ENCODE results near the gene NEK4.

Gene NEK4

DNA sequence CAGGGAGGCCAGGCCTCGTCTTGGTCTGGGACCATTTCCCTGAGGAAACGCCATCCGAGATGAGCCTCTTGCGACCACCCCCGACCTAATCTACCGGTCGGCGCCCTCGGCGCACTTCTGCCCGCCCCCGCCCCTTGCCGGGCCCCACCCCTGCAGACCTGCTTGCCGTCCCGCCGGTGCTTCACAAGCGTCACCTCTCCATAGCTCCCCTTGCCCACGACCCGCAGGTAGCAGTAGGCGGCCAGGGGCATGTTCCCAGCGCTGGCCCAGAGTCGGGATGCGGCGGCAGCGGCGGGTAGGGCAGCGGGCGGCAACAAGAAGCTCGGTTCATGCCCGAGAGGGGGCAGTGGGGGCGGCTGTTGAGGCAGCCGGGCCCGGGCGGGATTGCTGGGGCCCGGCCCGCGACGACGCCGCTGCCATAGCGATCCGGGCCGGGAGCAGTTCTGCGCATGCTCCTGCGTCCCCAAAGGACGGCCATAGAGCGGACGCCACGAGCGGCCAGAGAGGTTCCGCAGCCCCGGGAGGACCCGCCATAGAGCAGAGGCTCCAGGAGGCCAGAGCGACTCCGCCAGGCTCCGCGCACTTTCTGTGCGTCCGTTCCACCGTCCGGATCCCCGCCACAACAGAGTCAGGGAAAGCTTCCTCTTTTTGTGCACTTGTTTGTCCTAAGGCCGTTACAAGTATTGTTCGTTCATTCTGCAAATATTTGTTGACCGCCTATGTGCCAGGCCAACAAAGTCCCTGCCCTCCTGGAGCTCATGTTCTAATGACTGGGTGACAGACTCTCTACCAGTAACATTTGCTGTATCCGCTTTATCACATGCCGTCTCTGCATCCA is at the start of gene NEK4:
Gene NEK4, minus strand, starts transcription at position 445 of the 838 bp plus-strand sequence. Its CDS starts 194 bp downstream, at position 251.
- intact Hi-C loops (cut with DNase I), result no loop called here
- DNase-seq, result peak; percentile 86 to 98 (median 95)

DNA sequence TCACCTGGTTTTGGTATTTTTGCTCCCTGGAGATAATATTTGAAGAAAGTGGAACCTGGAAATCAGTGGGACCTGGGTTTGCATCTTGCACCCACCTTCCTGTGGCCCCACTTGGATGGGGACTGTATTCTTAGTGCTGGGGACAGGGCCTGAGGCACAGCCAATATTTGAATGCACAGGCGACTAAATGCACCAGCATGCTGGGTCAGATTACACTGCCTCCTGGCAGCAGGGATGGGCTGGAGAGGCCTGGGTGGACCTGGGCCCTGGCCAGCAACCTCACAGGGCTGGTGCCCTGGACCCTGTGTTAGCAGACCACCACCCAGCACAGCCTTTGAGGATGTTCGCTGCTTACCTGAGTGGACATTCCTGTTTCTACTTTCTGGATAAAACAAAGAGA is 49.2 kb upstream of the NEK4 start:
- intact Hi-C loops (cut with DNase I), result no loop called here
- DNase-seq, result no peak

DNA sequence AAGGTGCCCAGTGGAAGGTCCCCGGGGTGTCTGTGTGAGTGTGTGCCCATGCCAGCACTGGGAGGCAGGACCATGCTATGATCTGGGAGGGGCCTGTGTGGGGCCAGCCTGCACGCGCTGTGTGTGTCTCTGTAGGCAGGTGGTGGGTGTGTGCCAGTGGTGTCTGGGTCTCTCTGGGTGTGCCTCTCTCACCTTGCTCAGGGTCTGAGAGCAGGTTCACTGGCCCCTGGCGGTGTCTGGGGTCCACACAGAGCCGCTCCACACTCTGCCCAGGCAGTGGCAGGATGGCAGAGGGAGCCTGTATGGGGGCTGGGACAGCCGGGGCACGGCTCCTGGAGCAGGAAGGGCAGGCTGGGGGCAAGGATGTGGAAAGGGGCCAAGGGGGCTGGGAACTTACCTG is 47.1 kb upstream of the NEK4 start:
- intact Hi-C loops (cut with DNase I), result no loop called here
- no peak for DNase-seq

DNA sequence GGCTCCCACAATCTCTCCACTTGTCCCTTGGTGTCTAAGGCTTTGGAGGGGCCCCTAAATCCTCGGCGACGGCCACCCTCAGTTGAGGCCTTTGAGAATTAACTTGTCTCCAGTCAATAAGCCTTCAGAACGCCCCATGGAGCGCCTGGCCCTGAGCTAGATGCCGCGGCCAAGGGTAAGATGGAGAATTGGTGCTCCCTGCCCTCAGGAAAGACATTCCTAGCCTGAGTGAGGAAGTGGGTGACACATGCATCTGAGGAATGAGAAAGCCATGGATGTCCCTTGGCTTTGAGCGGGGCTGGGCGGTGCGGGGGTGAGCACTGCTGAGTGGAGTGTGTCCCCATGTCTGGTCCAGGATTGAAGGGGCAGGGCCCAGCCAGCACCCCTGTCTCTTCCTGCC is 46.5 kb upstream of the NEK4 start:
- DNase-seq, result no peak
- intact Hi-C loops (cut with DNase I), result no loop called here

DNA sequence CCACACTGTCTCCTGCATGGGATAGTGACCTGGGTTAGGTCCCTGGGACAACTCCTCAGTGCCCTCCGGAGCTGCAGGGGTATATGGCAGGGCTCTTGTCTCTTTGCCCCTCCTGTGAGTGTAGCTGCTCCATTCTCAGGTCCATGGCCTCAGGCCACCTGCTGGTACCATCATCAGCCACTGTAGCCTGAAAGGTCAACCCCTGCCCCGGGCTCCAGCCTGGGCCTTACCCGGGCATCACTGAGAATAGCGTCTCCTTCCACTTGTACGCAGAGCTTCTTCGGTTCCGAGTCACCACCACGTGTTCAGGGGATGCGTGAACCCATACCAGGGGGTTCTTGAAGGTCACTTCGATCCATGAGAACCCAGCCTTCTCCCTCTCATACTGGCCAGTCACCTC is 45.9 kb upstream of the NEK4 start:
- DNase-seq, result no peak
- intact Hi-C loops (cut with DNase I), result no loop called here

DNA sequence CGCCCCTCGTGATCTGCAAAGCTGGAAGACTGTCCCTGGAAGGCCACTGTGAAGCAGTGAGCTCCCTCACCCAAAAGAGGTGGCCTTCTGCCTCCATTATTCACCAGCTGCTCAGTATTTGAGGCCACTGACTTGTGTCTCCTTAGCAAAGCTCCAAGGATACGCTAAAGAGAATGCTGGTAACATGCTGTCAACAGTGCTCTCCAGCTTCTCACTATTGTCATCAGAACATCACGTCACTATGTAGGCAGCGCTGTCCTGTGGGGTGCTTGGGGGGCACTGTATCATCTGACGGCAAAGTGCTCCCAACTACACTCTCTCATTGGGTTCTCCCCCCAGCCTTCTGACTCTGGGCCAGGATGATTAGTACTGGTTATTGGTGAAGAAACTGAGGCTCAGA is 45.5 kb upstream of the NEK4 start:
- DNase-seq, result no peak
- intact Hi-C loops (cut with DNase I), result no loop called here

DNA sequence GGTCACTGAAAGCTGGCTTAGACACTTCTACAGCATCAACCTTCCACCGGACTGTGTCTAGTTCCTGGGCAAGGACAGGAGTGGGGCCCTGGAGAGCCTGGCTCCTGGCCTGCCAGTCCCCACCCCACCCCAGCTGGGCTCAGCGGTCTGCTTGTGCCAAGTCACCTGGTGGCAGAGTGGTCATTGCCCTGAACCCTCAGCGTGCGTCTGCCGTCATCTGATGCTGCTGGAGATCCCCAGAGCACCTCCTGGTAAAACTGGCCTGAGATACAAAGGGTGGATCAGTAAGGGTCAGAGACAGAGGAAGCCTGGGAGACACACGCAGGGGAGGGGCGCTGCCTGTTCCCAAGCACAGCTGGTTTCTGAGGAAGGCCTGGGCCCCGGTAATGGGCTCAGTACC is 43.1 kb upstream of the NEK4 start:
- DNase-seq, result no peak

DNA sequence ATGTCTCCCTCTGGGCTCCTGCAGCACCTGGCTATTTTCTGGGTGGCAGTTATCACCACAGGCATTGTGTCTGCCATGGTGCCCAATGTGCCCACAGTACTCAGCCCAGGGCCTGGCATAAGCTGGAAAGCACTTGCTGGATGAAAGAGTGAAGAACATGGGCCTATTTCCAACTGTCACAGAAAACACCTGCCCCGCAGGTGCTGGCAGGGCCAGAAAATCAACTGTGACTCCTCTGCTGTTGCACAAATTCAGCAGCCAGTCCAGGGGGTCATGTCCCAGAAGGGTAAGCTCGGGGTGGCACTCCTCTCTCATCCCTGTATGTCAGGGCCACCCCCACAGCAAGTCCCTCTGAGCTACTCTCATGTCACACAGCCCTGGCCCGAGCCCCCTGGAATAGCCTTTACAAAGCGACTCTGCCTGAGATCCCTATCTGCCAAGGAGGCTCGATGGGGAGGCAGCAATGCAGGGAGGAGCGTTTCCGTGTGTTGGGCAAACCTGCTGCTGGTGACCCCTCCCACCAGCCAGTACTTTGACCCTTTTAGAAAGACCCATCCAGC is 40.8 kb upstream of the NEK4 start:
- intact Hi-C loops (cut with DNase I), result no loop called here
- no peak for DNase-seq

More for the DNA sequence above, 43.1 kb upstream of the NEK4 start:
- intact Hi-C loops (cut with DNase I), result no loop called here

DNA sequence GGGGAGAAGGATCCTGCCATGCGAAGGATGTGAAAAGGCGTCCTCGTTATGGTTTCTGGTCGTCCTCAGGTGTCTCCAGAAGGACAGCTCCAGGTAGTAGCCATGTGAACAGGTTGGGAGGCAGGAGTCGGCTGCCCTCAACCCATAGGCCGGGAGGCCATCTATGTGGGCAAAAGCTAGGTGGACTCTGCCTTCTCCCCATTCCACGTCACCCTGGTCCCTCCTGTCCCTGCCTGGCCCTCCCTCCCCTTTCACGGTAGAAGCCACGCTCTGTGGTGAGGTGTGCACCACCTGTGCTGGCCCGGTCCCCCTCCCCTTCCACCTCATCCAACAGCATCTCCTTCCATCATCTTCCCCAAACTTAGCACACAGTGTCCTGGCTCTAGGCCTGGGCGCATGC is 40.2 kb upstream of the NEK4 start:
- no peak for DNase-seq
- intact Hi-C loops (cut with DNase I), result no loop called here

DNA sequence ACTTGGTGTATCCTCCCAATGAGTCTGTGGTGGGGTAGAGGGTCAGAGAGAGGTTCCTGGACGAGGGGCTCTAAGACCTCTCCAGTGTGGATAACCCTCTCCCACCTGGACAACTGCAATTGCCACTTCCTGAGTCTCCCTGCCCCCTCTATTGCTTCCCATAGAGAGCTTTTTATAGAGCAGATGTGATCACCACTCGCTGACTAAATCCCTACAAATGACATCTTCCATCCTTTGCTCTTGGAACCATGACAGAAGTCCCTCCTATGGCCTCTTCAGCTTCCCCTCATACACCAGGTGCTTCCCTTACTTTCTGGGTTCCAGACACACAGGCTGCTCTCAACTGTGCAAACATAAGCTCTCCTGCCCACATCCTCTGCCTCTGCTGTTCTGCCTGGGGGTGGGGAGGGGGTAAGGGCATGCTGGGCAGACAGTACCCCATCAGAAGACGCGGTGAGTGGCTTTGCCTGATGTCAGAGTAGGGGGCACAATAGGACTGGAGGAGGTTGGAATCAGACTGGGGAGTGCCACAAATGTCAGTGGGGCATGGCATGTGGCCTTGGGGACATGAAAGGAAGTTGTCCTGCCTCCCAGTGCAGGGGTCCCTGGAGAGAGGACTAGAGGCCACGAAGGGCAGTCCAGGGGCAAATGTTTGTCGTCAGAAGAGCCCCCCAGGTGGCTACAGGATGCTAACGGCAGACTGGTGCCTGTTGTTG is 39.1 kb upstream of the NEK4 start:
- intact Hi-C loops (cut with DNase I), result no loop called here
- DNase-seq, result no peak

DNA sequence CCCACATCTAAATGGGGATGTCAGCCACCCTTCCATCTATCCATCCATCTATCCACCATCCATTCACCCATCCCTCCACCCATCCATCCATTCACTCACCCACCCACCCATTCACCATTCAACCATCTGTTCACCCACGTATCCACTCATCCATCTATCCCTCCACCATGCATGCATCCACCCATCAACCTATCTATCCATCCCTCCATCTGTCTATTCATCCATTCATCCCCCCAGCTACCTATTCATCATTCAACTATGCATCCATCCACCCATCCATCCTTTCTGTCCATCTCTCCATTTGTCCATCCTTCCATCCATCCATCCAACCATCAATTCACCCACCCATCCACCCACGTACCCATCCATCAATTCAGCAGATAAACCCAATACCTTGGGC is 38.4 kb upstream of the NEK4 start:
- intact Hi-C loops (cut with DNase I), result no loop called here
- DNase-seq, result no peak

DNA sequence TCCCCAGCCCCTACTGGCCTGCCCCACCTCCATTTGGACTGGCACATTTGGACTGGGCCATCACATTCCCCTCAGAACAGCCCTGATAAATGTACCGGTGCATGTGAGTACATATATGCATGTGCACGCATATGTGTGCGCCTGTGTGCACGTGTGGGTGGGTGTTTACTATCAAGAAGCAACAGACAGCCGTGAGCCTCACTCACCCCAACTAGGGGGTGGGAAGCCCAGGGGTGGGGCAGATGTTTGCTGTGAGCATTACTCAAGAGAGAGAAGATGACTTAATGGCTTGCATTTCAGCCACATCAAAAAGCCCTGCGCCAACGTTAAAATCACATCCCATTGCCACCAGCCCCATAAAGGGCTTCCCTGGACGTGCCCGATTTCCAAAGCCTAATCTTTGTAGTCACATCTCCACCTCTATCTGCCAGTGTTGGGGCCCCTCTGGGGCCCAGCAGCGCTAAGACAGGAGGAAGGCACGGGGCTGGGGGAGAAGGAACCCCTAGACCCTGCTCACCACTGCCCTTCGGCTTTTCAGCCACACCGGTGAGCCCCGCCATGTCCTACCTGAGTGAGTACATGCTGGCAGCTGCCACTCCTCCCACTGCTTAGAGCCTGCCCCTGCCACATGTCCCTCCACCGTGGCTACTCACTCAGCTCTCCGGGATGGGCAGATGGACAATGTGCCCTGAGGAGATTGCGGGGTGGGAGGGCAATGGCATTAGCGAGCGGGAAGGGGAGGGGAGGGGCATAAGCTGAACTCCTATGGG is 34.7 kb upstream of the NEK4 start:
- intact Hi-C loops (cut with DNase I), result no loop called here
- no peak for DNase-seq

DNA sequence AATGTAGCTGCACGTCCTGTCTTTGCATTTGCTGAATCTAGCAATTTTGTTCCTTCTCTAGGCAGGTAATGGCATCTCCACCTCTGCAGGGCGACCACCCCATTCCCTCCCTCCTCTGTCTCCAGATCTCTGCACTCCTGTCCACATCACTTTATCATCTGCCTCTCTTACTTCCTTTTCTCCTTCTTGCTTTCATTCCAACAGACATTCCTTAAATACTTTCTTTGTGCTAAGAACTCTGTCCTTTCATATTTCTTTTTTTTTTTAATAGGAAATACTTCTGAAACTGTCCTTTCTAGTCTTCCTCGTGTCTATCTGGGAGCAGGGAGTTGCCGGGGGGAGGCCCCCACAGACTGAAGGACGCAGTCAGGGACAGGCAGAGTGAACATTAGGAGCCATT is 31.1 kb upstream of the NEK4 start:
- intact Hi-C loops (cut with DNase I), result no loop called here
- no peak for DNase-seq

DNA sequence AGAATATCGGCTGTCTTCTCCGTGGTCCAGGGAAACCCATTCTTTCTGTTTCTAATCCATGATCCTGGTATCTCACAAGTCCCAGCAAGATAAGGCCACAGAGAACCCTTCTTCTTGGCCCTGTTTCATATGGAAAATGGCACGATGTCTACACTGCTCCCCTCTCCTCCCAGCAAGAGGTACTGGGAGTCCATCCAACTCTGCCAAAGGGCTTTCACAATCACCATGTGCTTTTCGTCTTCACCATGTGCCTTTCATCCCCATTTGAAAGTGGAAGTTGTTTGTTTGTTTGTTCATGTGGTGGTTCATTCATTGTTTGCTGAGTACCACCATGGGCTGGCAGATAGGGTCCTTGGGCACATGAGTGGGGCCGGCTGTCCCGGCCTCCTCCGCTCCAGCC is 29.3 kb upstream of the NEK4 start:
- no peak for DNase-seq
- intact Hi-C loops (cut with DNase I), result no loop called here

DNA sequence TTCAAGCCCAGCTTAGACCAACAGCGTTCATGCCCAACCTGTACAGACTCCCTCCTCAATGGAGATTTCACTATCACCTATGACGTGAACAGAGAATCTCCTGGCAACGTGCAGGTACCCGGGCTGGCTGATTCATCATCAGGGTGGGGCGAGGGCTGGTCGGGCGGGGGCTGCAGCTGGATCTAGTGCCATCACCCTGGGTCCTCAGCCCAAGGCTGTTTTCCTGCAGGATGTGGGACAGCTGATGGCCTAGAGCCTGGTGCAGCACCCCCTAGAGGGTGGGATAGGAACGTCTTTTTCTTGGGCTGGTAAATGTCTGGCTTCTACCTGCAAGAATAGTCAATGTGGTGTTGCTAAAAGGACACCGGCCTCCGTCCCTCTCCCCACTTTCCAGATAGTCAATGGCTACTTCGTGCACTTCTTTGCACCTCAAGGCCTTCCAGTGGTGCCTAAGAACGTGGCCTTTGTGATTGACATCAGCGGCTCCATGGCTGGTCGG is 28.3 kb upstream of the NEK4 start:
- DNase-seq, result peak in 24 of 42 donors; percentile 4 to 46 (median 18)

DNA sequence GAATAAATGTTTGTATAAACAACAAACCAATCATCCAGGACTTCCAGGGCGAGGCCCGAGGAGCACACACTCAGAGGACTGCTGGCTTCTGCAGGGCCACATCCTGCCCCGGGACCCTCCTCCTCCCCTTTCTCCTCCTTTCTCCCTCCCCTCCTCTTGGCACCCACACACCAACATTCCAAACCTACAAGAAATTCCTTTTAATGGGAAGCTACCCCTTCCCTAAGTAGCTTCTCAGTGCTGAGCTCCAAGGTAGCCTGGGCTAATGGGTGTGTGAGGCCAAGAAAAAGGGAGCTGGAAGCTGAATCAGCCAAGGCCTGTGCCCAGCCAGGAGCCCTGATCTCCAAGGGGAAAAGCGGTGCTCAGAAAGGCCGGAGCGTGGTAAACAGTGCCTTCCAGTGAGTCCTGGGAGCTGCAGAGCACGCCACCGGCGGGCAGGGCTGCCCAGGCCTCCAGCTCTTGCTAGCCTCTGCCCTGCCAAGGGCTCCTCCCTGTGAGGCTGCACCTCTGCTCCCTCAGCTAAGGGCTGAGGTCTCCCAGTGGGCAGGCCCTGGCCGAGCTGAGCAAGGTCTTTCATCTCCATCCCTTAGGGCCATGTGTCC is 27.7 kb upstream of the NEK4 start:
- intact Hi-C loops (cut with DNase I), result no loop called here
- DNase-seq, result no peak

More for the DNA sequence above, 28.3 kb upstream of the NEK4 start:
- intact Hi-C loops (cut with DNase I), result no loop called here

DNA sequence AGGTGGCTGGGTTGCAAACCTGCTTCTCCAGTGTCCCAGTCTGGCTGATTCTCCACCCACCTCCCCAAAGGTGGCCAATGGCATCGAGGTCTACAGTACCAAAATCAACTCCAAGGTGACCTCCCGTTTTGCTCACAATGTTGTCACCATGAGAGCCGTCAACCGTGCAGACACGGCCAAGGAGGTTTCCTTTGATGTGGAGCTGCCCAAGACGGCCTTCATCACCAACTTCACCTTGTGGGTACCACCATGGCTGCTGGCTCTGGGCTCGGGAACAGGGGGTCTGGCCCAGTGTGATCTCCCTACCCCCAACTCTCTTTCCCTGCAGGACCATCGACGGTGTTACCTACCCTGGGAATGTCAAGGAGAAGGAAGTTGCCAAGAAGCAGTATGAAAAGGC is 25.7 kb upstream of the NEK4 start:
- intact Hi-C loops (cut with DNase I), result no loop called here

DNA sequence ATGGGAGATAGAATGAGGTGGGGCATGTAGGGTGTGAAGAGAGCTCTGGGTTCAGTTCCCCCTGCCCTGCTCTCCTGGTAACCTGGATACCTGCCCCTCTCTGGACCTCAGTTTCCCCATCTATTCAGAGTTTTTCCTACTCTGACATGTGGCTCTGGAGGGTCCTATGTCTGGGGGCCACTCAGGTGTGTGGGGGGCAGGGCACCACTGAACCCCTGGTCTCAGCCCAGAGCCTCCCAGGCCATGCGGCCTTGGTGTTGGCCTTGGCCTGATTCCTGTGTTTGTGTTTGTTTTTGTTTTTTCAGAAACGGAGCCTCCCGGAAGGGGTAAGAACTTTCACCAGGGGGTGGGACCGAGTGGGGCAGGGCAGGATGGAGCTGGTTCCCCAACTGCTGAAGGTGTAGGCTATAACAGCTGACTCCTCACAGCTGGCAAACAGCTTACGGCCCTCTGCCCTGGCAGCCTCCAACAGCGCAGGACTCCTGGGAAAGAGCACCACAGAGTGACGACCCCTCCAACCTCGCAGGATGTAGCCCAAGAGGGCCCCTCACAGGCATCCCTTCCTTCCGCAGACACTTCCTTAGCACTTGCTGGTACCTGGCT is 24.7 kb upstream of the NEK4 start:
- intact Hi-C loops (cut with DNase I), result no loop called here
- DNase-seq, result no peak

More for the DNA sequence above, 25.7 kb upstream of the NEK4 start:
- DNase-seq, result no peak
